Activated gamma-delta T cell treated with anti-CD3 and anti-CD28 coated beads, Interleukin-2, amount 50 U/mL, for 16 hours (primary cell): ENCODE measurements around the gene RFX4.
"Not testable (repeated sequence)": the region's sequence is repeated elsewhere in the genome, so short reads cannot be mapped to it uniquely, and the experiment has no call there.

Experiments
- DNase-seq: peaks from one replicate; pipeline ENCODE4 v3.0.0-alpha.2; 2020; ENCODE audit warnings: low read depth

Gene RFX4

GRCh38 chr12:106692896-106693820 is 110.4 kb downstream of the RFX4 start:
- DNase-seq = no peak

GRCh38 chr12:106696071-106696470 is 113.3 kb downstream of the RFX4 start:
- DNase-seq = no peak

- no peak for DNase-seq
These were observed 114.0 kb downstream of the RFX4 start for GRCh38 chr12:106696681-106697417.

- DNase-seq = no peak
These were observed 121.3 kb downstream of the RFX4 start for GRCh38 chr12:106704081-106704480.

GRCh38 chr12:106705971-106706370 is 123.2 kb downstream of the RFX4 start:
- no peak for DNase-seq

GRCh38 chr12:106709068-106709511 is 126.3 kb downstream of the RFX4 start:
- no peak for DNase-seq

GRCh38 chr12:106710143-106710893 is 127.5 kb downstream of the RFX4 start:
- DNase-seq = no peak

- no peak for DNase-seq
These were observed 128.5 kb downstream of the RFX4 start for GRCh38 chr12:106711316-106711715.

- no peak for DNase-seq
These were observed 130.0 kb downstream of the RFX4 start for GRCh38 chr12:106712768-106713167.

GRCh38 chr12:106714926-106715325 is 132.1 kb downstream of the RFX4 start:
- DNase-seq = no peak

- DNase-seq = no peak
These were observed 132.8 kb downstream of the RFX4 start for GRCh38 chr12:106715582-106715981.

GRCh38 chr12:106717673-106718072 is 134.9 kb downstream of the RFX4 start:
- no peak for DNase-seq

- no peak for DNase-seq
These were observed 137.1 kb downstream of the RFX4 start for GRCh38 chr12:106719879-106720278.

GRCh38 chr12:106720696-106721095 is 137.9 kb downstream of the RFX4 start:
- DNase-seq = no peak

- DNase-seq = no peak
These were observed 139.1 kb downstream of the RFX4 start for GRCh38 chr12:106721915-106722314.

GRCh38 chr12:106722837-106723236 is 140.0 kb downstream of the RFX4 start:
- no peak for DNase-seq

GRCh38 chr12:106723416-106723815 is 140.6 kb downstream of the RFX4 start:
- no peak for DNase-seq

- no peak for DNase-seq
These were observed 141.3 kb downstream of the RFX4 start for GRCh38 chr12:106724116-106724515.

- DNase-seq = no peak
These were observed 142.1 kb downstream of the RFX4 start for GRCh38 chr12:106724934-106725333.

GRCh38 chr12:106726603-106727202 is 143.9 kb downstream of the RFX4 start:
- DNase-seq = not testable (repeated sequence)

GRCh38 chr12:106729611-106730010 is 146.8 kb downstream of the RFX4 start:
- no peak for DNase-seq

- no peak for DNase-seq
These were observed 150.1 kb downstream of the RFX4 start for GRCh38 chr12:106732890-106733289.
